HG03045 (cell line): ENCODE measurements around the gene NUP85.
"Not testable (repeated sequence)": the region's sequence is repeated elsewhere in the genome, so short reads cannot be mapped to it uniquely, and the experiment has no call there.

ENCODE experiments used
- ATAC-seq: cut with Tn5 transposase; IDR thresholded peaks from one replicate; pipeline ENCODE4 v1.9.1; 2021; ENCODE audit warnings: mild to moderate bottlenecking, moderate library complexity; ENCODE audit not compliant: unreplicated experiment

NUP85 gene

DNA sequence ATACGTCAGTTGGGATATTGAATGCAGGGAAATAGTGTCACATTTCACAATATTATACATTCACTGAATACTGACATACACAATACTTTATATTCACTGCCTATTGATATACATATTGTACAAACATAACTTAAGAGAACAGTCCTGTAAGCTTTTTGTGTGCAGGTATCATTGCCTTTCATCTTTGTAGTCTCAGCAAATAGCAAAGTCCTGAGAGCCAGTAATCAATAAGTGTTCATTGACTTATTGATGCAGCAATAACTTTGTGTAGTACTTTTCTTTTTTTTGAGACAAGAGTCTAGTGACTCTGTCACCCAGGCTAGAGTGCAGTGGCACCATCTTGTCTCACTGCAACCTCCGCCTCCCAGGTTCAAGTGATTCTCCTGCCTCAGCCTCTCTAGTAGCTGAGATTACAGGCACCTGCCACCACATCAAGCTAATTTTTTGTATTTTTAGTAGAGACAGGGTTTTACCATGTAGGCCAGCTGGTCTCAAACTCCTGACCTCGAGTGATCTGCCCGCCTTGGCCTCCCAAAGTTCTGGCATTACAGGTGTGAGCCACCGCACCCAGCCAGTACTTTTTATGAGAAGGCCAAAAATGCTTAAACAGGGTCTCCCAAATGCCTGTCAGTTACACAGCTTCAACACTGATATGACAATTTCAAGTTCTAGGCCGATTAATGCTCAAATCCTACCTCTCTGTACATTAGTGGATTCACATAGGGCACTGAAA is 5.4 kb upstream of the NUP85 start:
- ATAC-seq, result no peak

DNA sequence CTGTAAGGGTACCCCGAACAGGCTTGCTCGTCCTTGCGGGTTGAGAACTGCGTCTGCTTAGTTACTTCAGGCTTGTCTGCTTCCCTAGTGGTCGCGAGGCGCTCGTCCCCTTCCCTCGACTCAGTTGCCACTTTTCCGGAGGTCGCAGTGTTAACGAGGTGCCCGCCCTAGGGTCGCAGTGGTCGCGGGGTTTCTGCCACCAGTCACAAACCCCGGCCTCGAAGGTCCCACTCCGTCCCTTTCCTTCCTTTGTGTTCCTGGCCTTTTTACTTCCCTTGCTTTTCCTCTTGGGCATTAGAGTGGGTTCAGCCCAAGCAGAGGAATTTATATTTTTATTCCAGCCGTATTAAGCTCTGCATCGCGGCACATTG is 299 bp downstream of the NUP85 start:
- ATAC-seq, result no peak

DNA sequence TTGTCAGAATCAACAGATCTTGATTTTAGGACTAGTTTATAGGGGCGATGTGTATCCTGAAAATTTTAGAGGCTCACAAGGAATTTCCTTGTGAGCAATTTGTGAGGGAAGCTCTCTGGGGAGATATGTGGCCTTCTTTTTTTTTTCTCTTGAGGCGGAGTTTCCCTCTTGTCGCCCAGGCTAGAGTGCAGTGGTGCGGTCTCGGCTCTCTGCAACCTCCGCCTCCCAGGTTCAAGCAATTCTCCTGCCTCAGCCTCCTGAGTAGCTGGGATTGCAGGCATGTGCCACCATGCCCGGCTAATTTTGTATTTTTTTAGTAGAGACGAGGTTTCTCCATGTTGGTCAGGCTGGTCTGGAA is 1.6 kb downstream of the NUP85 start:
- ATAC-seq, result not testable (repeated sequence)

DNA sequence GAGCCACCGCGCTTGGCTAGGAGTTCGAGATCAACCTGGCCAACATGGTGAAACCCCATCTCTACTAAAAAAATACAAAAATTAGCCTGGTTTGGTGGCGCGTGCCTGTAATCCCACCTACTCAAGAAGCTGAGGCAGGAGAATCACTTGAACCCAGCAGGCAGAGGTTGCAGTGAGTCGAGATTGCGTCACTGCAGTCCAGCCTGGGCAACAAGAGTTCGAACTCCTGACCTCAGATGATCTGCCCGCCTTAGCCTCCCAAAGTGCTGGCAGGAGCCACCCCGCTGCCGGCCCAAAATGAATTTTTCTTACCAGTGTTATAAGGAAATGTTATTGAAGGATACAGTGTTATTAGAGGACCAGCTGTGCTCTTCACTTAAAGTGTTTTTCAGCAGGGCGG is 2.3 kb downstream of the NUP85 start:
- no peak for ATAC-seq

DNA sequence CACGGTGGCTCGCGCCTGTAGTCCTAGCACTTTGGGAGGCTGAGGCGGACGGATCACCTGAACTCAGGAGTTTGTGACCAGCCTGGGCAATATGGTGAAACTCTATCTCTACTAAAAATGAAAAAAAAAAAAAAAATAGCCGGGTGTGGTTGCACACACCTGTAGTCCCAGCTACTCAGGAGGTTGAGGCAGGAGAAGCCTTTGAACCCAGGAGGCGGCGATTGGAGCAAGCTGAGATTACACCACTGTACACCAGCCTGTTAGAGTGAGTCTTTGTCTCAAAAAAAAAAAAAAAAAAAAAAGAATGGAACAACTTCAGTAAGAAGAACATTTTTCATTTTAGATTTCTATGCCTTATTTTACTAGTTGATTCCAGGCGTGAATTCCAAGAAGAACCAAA is 2.7 kb downstream of the NUP85 start:
- no peak for ATAC-seq

DNA sequence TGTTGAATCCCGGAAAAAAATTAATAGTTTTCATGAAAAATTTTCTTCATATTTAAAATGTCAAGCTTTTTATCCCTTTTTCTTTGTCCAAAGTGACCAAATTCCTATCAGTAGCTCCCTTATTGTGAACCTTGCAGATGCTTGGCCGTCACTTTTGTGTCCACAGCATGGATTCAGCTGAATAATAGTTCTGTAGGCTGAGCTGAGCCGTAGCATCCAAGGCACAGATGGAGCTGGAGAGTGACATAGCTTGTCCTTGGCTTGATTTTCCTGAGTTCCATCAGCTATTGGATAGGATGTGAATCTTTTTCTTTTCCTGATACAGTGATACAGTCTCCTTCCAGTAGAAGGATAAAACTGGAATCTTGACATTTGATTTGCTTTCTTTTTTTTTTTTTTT is 3.6 kb downstream of the NUP85 start:
- no peak for ATAC-seq

DNA sequence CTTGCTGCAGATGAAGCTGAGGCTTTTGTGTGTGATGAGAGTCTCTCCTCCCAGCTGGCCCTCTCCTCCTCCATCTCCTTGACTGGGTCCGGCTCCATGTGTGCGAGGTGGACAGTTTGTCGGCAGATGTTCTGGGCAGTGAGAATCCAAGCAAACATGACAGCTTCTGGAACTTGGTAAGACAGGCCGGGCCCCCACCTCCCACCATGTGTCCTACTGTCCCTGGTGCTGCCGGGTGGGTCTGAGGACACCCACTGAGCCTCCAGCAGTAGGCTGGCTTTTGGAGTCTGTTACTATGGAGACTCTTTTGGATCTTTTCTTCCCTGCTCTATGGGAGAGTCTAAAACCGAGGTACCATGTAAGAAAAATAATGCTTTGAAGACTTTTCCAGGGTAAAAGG is 12.7 kb downstream of the NUP85 start:
- ATAC-seq, result no peak

DNA sequence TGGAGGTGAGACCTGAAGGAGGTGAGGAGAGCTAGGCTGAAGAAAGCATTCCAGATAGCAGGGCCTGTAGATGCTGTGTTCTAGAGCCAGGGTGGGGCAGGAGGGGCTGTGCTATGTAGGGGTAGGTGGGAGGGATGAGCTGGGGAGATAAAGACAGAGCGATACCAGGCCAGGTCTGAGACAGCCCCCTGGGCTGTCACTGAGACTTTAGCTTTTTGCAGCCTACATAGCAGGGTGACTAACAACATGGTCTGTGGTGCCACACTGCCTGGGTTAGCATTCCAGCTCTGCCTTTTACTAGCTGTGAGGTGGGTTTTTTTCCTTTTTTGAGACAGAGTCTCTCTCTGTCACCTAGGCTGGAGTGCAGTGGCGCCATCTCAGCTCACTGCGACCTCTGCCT is 14.3 kb downstream of the NUP85 start:
- ATAC-seq, result no peak

DNA sequence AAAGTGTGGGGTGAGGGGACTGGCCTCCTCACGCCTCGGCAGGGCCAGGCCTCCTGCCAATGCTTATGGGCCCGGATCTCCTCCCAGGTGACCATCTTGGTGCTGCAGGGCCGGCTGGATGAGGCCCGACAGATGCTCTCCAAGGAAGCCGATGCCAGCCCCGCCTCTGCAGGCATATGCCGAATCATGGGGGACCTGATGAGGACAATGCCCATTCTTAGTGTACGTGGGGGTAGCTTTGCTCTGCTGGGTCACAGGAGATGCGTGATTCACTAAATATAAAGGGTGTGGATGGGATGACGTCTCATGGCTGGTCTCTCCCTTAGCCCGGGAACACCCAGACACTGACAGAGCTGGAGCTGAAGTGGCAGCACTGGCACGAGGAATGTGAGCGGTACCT is 19.5 kb downstream of the NUP85 start:
- ATAC-seq, result no peak

DNA sequence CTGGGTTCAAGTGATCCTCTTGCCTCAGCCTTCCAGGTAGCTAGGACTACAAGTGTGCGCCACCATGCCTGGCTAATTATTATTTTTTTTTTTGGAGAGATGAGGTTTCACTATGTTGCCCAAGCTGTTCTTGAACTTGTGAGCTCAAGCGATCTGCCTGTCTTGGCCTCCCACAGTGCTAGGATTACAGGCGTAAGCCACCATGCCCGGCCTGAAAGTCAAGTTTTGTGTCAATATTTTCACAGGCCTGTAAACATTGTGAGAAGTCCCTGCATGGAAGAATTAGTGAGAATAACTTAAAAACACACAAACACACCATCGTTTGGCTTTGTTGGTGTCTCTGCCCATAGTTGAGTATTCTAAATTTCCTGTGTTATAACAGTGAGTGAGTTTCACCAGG is 22.2 kb downstream of the NUP85 start:
- no peak for ATAC-seq

DNA sequence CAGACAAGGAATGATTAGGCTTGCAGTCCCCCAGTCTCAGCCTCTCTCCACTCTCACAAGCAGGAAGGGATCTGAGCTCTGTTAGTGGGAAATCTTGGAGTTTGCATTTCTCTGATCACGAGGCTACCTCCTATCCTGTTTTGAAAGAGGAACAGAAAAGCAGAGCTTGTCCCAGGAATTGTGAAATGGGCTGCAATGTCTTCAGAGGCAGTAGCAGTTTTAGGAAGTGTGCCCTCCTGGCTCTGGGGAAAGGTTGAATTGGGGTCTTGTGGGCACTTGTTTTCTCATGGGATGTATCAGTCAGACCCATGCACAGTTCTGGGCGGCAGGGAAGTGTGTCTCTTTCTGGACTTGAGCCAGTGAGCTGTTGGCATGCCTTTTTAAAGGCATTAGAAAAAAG is 22.8 kb downstream of the NUP85 start:
- no peak for ATAC-seq

DNA sequence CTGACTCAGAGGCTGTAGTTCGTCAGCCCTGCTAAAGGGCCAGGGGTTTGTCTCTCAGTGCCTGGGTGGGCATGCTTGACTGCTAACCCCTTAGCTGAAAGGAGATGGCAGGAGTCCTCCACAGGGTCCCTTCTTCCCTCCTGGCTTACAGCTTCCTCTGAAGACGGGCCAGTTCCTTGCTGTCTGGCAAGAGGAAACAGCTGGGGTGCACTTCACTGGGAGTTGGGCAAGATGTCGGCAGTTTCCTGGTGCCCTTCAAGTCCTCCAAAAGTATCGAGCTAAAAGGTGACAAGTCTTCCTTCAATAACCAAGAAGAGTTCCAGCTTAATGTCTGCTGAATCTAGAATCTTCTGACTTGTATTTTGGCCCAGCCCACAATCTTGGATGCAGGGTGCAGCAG is 23.4 kb downstream of the NUP85 start:
- ATAC-seq, result no peak

DNA sequence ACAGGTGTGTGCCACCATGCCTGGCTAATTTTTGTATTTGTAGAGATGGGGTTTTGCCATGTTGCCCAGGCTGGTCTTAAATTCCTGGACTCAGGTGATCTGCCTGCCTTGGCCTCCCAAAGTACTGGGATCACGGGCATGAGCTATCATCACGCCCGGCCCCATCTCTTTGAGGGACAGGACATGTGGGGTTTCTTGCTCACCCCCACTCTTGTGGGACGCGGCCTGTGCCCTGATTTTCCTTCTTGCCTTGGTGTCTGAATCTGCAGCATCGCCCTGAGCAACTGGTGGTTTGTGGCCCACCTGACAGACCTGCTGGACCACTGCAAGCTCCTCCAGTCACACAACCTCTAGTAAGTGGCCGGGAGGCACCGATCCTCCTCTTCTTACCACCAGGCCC is 25.6 kb downstream of the NUP85 start:
- no peak for ATAC-seq

DNA sequence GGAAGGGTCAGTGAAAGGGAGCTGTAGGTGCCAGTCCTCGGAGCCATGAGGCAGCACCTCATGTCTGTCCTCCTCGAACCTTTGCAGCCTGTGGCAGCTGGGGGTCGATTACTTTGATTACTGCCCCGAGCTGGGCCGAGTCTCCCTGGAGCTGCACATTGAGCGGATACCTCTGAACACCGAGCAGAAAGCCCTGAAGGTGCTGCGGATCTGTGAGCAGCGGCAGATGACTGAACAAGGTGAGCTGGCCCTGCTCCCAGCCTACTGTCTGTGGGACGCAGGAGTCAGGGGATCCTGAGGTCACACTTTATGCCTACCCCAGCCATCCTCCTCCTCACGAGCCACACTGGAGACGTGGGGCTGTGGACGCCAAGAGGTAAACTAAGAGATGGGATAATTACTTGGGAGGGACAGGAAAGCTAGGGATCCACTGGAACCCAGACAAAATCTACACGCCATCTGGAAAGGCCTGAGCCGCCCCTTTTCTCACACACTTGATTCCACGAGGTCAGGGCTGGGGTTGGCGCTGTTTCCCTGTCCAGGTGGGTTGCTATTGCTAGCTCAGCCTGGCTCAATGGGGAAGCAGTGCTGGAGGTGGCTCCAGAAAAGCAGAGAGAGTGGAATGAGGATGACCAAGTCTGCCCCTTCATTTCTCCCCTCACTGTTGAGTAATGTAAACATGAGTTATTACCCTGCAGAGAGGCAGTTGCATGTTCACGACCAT is 26.4 kb downstream of the NUP85 start:
- no peak for ATAC-seq

DNA sequence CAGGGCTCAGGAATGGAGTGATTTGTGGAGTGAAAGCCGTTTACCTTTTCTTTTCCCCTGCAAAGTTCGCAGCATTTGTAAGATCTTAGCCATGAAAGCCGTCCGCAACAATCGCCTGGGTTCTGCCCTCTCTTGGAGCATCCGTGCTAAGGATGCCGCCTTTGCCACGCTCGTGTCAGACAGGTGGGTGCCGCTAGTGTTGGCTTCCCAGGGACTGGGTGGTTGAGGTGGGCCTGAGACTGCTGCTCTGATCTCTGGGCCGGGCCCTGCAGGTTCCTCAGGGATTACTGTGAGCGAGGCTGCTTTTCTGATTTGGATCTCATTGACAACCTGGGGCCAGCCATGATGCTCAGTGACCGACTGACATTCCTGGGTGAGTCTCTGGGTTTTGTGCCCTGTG is 27.3 kb downstream of the NUP85 start:
- no peak for ATAC-seq

DNA sequence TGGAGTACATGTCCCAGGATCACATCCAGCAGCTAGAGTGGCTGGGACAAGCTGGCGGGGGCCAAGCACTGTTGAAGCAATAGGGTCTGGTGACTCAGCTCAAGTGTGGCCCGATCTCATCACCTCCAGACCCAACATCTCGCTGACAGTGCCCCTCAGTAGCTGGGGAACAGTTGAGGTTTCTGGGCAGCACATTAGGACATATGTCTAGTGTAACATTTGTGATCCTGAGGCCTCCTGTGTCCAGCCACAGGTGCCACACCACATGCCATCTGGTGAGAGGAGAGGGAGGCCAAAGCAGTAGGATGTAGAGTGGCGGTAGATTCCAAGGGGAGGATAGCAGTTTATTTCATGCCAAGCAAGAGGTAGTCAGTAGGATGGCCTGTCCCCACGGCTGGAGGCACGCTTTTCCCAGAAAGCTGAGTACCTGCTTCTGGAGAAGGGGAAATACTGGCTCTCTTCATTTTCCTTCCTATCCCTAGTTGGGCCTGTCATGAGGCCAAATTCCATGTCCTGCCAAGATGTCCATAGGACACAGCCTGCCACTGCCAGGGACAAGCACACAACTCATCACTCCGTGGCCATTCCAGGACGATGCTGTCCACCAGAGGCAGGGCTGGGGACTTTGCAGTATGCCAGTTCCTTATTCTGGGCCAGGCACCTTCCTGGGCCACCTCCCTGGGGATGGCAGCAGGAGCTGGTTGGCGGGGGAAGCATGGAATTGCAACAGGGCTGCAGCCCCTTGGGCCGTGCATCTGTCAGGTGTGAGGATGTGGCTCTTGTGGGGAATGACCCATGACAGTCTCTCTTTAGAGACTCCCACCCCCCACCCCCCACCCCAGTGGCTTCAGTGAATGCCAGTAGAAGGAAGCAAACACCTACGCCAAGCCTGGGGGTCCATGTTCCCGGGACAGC is 31.9 kb downstream of the NUP85 start:
- no peak for ATAC-seq

DNA sequence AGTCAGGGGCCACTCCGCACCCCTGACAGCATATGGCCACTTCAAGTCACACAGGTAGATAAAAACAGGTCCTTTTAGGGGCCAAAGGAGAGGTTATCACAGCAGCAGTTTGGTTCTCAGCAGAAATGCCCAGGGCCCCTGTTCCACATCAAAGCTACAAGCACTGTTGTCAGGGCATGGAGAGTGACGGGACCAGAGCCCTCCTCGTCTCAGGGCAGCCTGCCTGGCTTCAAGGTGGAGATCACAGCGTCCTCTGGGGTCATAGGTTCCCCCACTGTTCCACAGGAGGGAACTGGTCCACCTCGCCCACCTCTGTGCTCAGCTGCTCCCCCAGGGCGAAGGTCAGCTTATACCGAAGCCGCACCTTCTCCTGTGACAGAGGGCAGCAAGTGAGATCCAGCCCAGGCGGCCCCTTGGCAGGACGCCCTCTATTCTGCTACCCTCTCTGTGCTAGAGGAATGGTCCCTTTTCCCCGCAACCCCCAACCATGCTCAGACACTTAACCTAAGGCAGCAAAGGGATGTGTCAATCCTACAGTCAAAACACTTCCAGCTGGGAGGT is 32.6 kb downstream of the NUP85 start:
- no peak for ATAC-seq

DNA sequence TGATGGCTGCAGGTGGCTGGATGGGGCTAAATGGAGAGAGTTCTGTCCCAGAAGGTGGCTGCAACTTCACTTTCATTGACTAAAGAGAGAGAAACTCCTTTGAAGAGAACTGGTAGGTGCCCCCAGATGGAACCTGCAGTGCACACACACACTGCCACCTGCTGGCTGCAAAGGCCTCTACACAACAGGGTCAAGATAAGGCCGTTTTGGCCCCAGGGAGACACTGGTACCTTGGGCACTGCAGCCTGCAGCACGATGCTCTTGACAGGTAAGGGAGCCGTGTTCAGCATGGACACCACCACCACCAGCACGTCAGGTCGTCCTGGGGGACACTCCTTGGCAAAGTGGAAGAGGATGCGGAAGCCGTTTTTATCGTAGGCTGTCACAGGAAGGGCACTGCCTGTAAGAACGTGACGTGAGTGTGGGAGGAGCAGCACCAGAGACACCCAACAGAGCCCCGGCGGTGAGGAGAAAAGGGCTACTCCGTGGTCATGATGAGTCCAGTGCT is 33.3 kb downstream of the NUP85 start:
- peak; percentile 48 for ATAC-seq

DNA sequence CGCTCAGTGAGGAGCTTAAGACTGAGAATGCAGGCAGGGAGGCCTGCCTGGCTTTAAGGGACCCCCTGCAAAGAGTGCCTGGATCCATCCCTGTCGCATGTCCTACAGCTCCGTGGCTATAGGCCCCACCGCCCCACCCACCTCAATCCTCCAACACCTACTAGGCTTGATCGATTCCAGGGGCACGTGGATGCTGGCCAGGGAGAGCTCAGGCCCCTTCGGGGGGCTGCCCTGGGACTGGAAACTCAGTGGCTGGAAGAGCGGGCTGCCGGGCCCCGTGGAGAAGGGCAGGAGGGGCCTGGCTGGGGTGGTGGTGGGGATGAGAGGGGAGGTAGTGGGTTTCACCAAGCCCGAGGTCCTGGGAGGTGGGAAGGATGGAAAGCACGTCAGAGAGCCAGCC is 33.7 kb downstream of the NUP85 start:
- ATAC-seq, result no peak

DNA sequence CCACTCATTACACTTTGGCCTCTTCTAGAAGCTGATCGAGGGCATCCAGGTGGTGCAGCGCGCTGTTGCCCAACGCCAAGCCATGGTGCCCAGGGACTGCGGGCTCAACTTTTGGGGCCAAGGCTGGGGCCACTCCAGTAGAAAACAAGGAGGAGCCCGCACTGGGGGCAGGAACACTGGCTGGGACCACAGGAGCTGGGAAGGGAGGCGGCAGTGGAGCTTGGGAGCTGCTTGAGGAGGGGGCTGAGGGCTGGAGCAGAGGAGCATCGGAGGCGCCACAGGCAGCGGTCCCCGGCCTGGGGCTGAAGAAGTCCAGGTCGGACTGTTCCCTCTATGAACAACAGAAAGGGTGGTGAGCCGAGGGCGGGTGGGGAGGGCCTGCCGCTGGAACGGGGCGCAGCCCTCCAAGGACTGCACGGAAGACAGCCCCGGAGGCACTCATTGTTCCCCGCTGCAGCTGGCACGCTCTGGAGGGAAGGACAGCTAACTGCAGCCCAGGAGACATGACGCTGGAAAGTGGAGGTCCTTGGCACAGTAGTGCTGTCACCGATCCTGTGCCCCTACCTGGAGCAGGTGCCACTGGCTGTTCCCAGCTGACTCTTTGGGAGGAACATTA is 34.4 kb downstream of the NUP85 start:
- ATAC-seq, result no peak
